Keratinocyte (primary cell): ENCODE results near the gene RBFA. TPM values are rescaled to one million over a fixed set of nuclear protein-coding genes. Genes with fewer than 3 reads are reported as not detected.

ENCODE experiments used
- DNase-seq: peaks from one replicate; pipeline ENCODE4 v3.0.0-alpha.2; 2011; ENCODE audit warnings: low read depth, missing footprints, low spot score
- FAIRE-seq: peaks from 2 replicates; lab custom pipeline; 2011; peaks lifted over from hg19 to GRCh38; lab: Jason Lieb, UNC
- H2AFZ ChIP-seq: 2 replicates; pipeline ENCODE4 v1.6.0; 2012; ENCODE audit warnings: low read length, control low read depth, inconsistent platforms; ENCODE audit not compliant: control insufficient read depth
- H3K27ac ChIP-seq: 2 replicates; pipeline ENCODE4 v1.5.1; 2011; ENCODE audit warnings: low read length; ENCODE audit not compliant: control insufficient read depth, insufficient read depth
- H3K27me3 ChIP-seq: 3 replicates; pipeline ENCODE4 v1.6.0; 2011; ENCODE audit warnings: low read length; ENCODE audit not compliant: control insufficient read depth, insufficient read depth; ENCODE audit errors: extremely low read depth
- H3K36me3 ChIP-seq, 2 experiments: 2 replicates in 1 of 2; 3 replicates in 1 of 2; pipeline ENCODE4 v1.5.1; 2011; ENCODE audit warnings: low read length in 2 of 2, mild to moderate bottlenecking in 1 of 2; ENCODE audit not compliant: control insufficient read depth in 2 of 2, insufficient read depth in 2 of 2; ENCODE audit errors: extremely low read depth in 1 of 2
- H3K4me1 ChIP-seq: 3 replicates; pipeline ENCODE4 v1.5.1; 2011; ENCODE audit warnings: low read length; ENCODE audit not compliant: control insufficient read depth, insufficient read depth; ENCODE audit errors: extremely low read depth
- H3K4me2 ChIP-seq: 3 replicates; pipeline ENCODE4 v1.6.0; 2011; ENCODE audit warnings: low read depth, low read length; ENCODE audit not compliant: control insufficient read depth, insufficient read depth; ENCODE audit errors: extremely low read depth
- H3K4me3 ChIP-seq, 3 experiments: fragments of 200-600 bp in 1 of 3; sonication (generic) in 1 of 3; 2 replicates in 2 of 3; 3 replicates in 1 of 3; pipeline ENCODE4 v1.5.1; 2011 to 2016; ENCODE audit warnings: low read length in 3 of 3, mild to moderate bottlenecking in 3 of 3, control low read depth in 2 of 3, inconsistent platforms in 1 of 3, low read depth in 1 of 3, mixed read lengths in 1 of 3, mixed run types in 1 of 3, moderate library complexity in 1 of 3; ENCODE audit not compliant: control insufficient read depth in 2 of 3, insufficient read depth in 2 of 3; ENCODE audit errors: extremely low read depth in 1 of 3
- H3K79me2 ChIP-seq: 2 replicates; pipeline ENCODE4 v1.6.0; 2012; ENCODE audit warnings: low read length; ENCODE audit not compliant: control insufficient read depth, insufficient read depth
- H3K9ac ChIP-seq: 3 replicates; pipeline ENCODE4 v1.6.0; 2011; ENCODE audit warnings: low read length; ENCODE audit not compliant: control insufficient read depth, insufficient read depth; ENCODE audit errors: extremely low read depth
- H3K9me1 ChIP-seq: 3 replicates; pipeline ENCODE4 v1.6.0; 2011; ENCODE audit warnings: low read length; ENCODE audit not compliant: control insufficient read depth, insufficient read depth; ENCODE audit errors: extremely low read depth
- H3K9me3 ChIP-seq: 2 replicates; pipeline ENCODE4 v1.5.1; 2012; ENCODE audit warnings: low read depth, low read length; ENCODE audit not compliant: control insufficient read depth
- H4K20me1 ChIP-seq: 3 replicates; pipeline ENCODE4 v1.6.0; 2011; ENCODE audit warnings: low read length; ENCODE audit not compliant: control insufficient read depth, insufficient read depth; ENCODE audit errors: extremely low read depth
- CTCF ChIP-seq, 3 experiments: IDR thresholded peaks in 1 of 3; conservative IDR thresholded peaks in 1 of 3; optimal IDR thresholded peaks in 1 of 3; 2 replicates in 2 of 3; 3 replicates in 1 of 3; pipeline versions ENCODE3 to v1.5.1; 2011; ENCODE audit warnings: low read length in 3 of 3, mild to moderate bottlenecking in 3 of 3, moderate library complexity in 2 of 3, control low read depth in 1 of 3, inconsistent platforms in 1 of 3; ENCODE audit not compliant: insufficient read depth in 2 of 3; ENCODE audit errors: extremely low read depth in 1 of 3
- EZH2 ChIP-seq: IDR thresholded peaks from one replicate; pipeline ENCODE4 v1.6.1; 2012; ENCODE audit warnings: inconsistent platforms, mild to moderate bottlenecking, low read length, moderate library complexity
- dilution Hi-C: fragments of 300-500 bp; cut with MboI; formaldehyde crosslinking; loops from one replicate; pipeline ENCODE4 v1.7.0; 2020; ENCODE audit warnings: low sequenced_read_pairs; ENCODE audit not compliant: extremely low pct_ligation_motif_present
- polyA plus RNA-seq, 5 experiments: library from polyadenylated mRNA; depleted of rRNA in 3 of 5; stranded (reverse) in 3 of 5; stranded (forward) in 1 of 5; unstranded in 1 of 5; fragments of >200 nt; gene quantifications; 1 replicate in 1 of 5; 2 replicates in 3 of 5; 3 replicates in 1 of 5; pipeline versions ENCODE4 v1.2.1 to v1.2.3, GENCODE V29; 2011 to 2012; ENCODE audit warnings: missing spikeins in 2 of 5, low read depth in 1 of 5, low replicate concordance in 1 of 5

The RBFA gene
- polyA plus RNA-seq, 1 donor (not counting 4 experiments of a cell fraction or from before 2014, with no cell fraction given) = 30.7 TPM

- Histone ChIP-seq H3K27me3 (no peaks in the 10 kb centered on the region), H3K9me1 (no peaks in the 10 kb centered on the region), H3K4me2 (no peak overlapping the region), H3K27ac (no peak overlapping the region), H3K79me2 (peaks cover 27% of the 10 kb centered on the region), H2AFZ (no peak overlapping the region), H4K20me1 (no peaks in the 10 kb centered on the region), H3K9me3 (no peaks in the 10 kb centered on the region), H3K4me3 (no peak overlapping the region), H3K4me1 (peaks cover 7% of the 10 kb centered on the region), H3K36me3 (peaks cover 8 to 10% of the 10 kb centered on the region in 2 experiments), H3K9ac (no peak overlapping the region)
- FAIRE-seq (no peak), DNase-seq (no peak)
- dilution Hi-C loops = no loop called here
- no peak for TF ChIP-seq CTCF (optimal IDR thresholded peaks at IDR 0.05 in 1 of 3, IDR thresholded peaks at IDR 0.05 in 1 of 3, conservative IDR thresholded peaks at IDR 0.05 in 1 of 3; ENCODE audit: extremely low read depth in 1 of 3, insufficient read depth in 2 of 3, low read length in 3 of 3)
- no peak for TF ChIP-seq EZH2
Measured at GRCh38 chr18:80037300-80037699, 3.1 kb downstream of the RBFA start.

- FAIRE-seq = no peak
- dilution Hi-C loops = no loop called here
Measured at GRCh38 chr18:80037869-80038630, 3.8 kb downstream of the RBFA start.

More at GRCh38 chr18:80037869-80038630, 3.8 kb downstream of the RBFA start:
- Histone ChIP-seq H3K9me1 (no peaks in the 10 kb centered on the region), H3K4me1 (peaks cover 4% of the 10 kb centered on the region), H3K4me2 (no peak overlapping the region), H3K27me3 (no peaks in the 10 kb centered on the region), H3K27ac (no peak overlapping the region), H4K20me1 (no peaks in the 10 kb centered on the region), H3K9me3 (no peaks in the 10 kb centered on the region), H3K36me3 (peaks cover 8 to 10% of the 10 kb centered on the region in 2 experiments), H2AFZ (no peak overlapping the region), H3K79me2 (peaks cover 27% of the 10 kb centered on the region), H3K9ac (no peak overlapping the region), H3K4me3 (no peak overlapping the region)
- no peak for TF ChIP-seq EZH2
- no peak for TF ChIP-seq CTCF (optimal IDR thresholded peaks at IDR 0.05 in 1 of 3, IDR thresholded peaks at IDR 0.05 in 1 of 3, conservative IDR thresholded peaks at IDR 0.05 in 1 of 3; ENCODE audit: extremely low read depth in 1 of 3, insufficient read depth in 2 of 3, low read length in 3 of 3)
- no peak for DNase-seq
